Measurements from ENCODE around the gene RBM42.

DNA sequence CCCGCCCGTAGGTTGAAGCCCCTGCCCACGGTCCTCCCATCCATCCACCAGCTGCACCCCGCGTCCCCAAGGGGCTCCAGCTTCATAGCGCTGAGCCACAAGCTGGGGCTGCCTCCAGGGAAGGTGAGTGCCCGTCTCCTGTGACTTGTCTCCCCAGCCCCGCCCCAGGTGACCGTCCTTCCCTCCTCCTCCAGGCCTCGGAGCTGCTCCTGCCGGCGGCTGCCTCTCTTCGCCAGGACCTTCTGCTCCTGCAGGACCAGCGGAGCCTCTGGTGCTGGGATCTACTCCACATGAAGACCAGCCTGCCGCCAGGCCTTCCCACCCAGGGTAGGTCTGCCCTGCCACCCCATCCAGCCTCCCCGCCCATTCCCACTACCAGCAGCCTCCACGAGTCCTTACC is 8.8 kb upstream of the RBM42 start:
- TF ChIP-seq ZZZ3 (CRISPR knock-in tag; IDR thresholded peaks at IDR 0.05; ENCODE audit: borderline replicate concordance) (no peak), RAD21 (CRISPR knock-in tag; IDR thresholded peaks at IDR 0.05) (no peak), NPAS2 (CRISPR knock-in tag; IDR thresholded peaks at IDR 0.05; ENCODE audit: borderline replicate concordance) (no peak), POLR2A (IDR thresholded peaks at IDR 0.05; ENCODE audit: insufficient read depth in 1 of 2, low read depth in 2 of 2, low read length in 2 of 2) (no peak), SP2 (CRISPR knock-in tag; IDR thresholded peaks at IDR 0.05) (no peak), MXD4 (CRISPR knock-in tag; IDR thresholded peaks at IDR 0.05) (no peak), MBNL3 (CRISPR knock-in tag; conservative IDR thresholded peaks at IDR 0.05) (no peak), NFYB (CRISPR knock-in tag; IDR thresholded peaks at IDR 0.05) (no peak), CHD4 (IDR thresholded peaks at IDR 0.05; ENCODE audit: borderline replicate concordance, low read length) (no peak), KDM2A (CRISPR knock-in tag; IDR thresholded peaks at IDR 0.05; ENCODE audit: borderline replicate concordance, low read depth) (no peak), MED13 (CRISPR knock-in tag; IDR thresholded peaks at IDR 0.05) (no peak), ZNF451 (CRISPR knock-in tag; IDR thresholded peaks at IDR 0.05) (no peak)
- TF ChIP-seq, protein P1, sequence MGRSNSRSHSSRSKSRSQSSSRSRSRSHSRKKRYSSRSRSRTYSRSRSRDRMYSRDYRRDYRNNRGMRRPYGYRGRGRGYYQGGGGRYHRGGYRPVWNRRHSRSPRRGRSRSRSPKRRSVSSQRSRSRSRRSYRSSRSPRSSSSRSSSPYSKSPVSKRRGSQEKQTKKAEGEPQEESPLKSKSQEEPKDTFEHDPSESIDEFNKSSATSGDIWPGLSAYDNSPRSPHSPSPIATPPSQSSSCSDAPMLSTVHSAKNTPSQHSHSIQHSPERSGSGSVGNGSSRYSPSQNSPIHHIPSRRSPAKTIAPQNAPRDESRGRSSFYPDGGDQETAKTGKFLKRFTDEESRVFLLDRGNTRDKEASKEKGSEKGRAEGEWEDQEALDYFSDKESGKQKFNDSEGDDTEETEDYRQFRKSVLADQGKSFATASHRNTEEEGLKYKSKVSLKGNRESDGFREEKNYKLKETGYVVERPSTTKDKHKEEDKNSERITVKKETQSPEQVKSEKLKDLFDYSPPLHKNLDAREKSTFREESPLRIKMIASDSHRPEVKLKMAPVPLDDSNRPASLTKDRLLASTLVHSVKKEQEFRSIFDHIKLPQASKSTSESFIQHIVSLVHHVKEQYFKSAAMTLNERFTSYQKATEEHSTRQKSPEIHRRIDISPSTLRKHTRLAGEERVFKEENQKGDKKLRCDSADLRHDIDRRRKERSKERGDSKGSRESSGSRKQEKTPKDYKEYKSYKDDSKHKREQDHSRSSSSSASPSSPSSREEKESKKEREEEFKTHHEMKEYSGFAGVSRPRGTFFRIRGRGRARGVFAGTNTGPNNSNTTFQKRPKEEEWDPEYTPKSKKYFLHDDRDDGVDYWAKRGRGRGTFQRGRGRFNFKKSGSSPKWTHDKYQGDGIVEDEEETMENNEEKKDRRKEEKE (IDR thresholded peaks at IDR 0.05) = no peak
- TF ChIP-seq, protein P2, sequence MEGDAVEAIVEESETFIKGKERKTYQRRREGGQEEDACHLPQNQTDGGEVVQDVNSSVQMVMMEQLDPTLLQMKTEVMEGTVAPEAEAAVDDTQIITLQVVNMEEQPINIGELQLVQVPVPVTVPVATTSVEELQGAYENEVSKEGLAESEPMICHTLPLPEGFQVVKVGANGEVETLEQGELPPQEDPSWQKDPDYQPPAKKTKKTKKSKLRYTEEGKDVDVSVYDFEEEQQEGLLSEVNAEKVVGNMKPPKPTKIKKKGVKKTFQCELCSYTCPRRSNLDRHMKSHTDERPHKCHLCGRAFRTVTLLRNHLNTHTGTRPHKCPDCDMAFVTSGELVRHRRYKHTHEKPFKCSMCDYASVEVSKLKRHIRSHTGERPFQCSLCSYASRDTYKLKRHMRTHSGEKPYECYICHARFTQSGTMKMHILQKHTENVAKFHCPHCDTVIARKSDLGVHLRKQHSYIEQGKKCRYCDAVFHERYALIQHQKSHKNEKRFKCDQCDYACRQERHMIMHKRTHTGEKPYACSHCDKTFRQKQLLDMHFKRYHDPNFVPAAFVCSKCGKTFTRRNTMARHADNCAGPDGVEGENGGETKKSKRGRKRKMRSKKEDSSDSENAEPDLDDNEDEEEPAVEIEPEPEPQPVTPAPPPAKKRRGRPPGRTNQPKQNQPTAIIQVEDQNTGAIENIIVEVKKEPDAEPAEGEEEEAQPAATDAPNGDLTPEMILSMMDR (CRISPR knock-in tag; IDR thresholded peaks at IDR 0.05) = no peak
